ENCODE measurements around the gene CLEC7A.

CLEC7A gene

GRCh38 chr12:10094646-10095395, 35.2 kb downstream of the CLEC7A start:
- no peak for DNase-seq (ENCODE audit: low read depth, low spot score)

- DNase-seq (ENCODE audit: low read depth, low spot score), result no peak
These were observed 40.8 kb downstream of the CLEC7A start for GRCh38 chr12:10088955-10089900.

- no peak for DNase-seq (ENCODE audit: low read depth, low spot score)
These were observed 42.0 kb downstream of the CLEC7A start for GRCh38 chr12:10088031-10088430.

GRCh38 chr12:10086387-10086786, 43.6 kb downstream of the CLEC7A start:
- no peak for DNase-seq (ENCODE audit: low read depth, low spot score)

GRCh38 chr12:10084733-10085132, 45.3 kb downstream of the CLEC7A start:
- DNase-seq (ENCODE audit: low read depth, low spot score), result no peak

GRCh38 chr12:10082117-10082874, 47.7 kb downstream of the CLEC7A start:
- DNase-seq (ENCODE audit: low read depth, low spot score), result no peak

- DNase-seq (ENCODE audit: low read depth, low spot score), result no peak
These were observed 54.5 kb downstream of the CLEC7A start for GRCh38 chr12:10075451-10075850.

- no peak for DNase-seq (ENCODE audit: low read depth, low spot score)
These were observed 56.7 kb downstream of the CLEC7A start for GRCh38 chr12:10073261-10073660.

GRCh38 chr12:10072131-10072530, 57.9 kb downstream of the CLEC7A start:
- no peak for DNase-seq (ENCODE audit: low read depth, low spot score)

GRCh38 chr12:10070380-10070779, 59.6 kb downstream of the CLEC7A start:
- no peak for DNase-seq (ENCODE audit: low read depth, low spot score)

GRCh38 chr12:10069976-10070375, 60.0 kb downstream of the CLEC7A start:
- DNase-seq (ENCODE audit: low read depth, low spot score), result no peak

- no peak for DNase-seq (ENCODE audit: low read depth, low spot score)
These were observed 60.9 kb downstream of the CLEC7A start for GRCh38 chr12:10069099-10069498.

- DNase-seq (ENCODE audit: low read depth, low spot score), result no peak
These were observed 61.4 kb downstream of the CLEC7A start for GRCh38 chr12:10068644-10069043.

GRCh38 chr12:10067942-10068341, 62.1 kb downstream of the CLEC7A start:
- no peak for DNase-seq (ENCODE audit: low read depth, low spot score)

- DNase-seq (ENCODE audit: low read depth, low spot score), result no peak
These were observed 62.7 kb downstream of the CLEC7A start for GRCh38 chr12:10067264-10067663.
